Skin epidermis (tissue), 12 donors: Measurements from ENCODE around the gene SSBP2.

Experiments used
- H3K27ac ChIP-seq, 21 experiments: fragments of 200-600 bp; sonication (generic) in 11 of 21; one replicate each; pipeline ENCODE4 v1.5.0; 2020; ENCODE audit warnings: mild to moderate bottlenecking in 3 of 21, inconsistent platforms in 2 of 21, moderate library complexity in 2 of 21
- H3K4me3 ChIP-seq, 7 experiments: fragments of 200-600 bp; sonication (generic) in 2 of 7; one replicate each; pipeline ENCODE4 v1.5.0; 2020; ENCODE audit warnings: inconsistent platforms in 2 of 7, mild to moderate bottlenecking in 2 of 7, moderate library complexity in 1 of 7

The SSBP2 gene

GRCh38 chr5:81553567-81554212 lies 197.2 kb downstream of the SSBP2 start:
- H3K4me3 ChIP-seq = no peak overlapping the region
- no peak overlapping the region for H3K27ac ChIP-seq

GRCh38 chr5:81552852-81553566 lies 197.9 kb downstream of the SSBP2 start:
- H3K27ac ChIP-seq = no peak overlapping the region
- no peak overlapping the region for H3K4me3 ChIP-seq

- no peak overlapping the region for H3K27ac ChIP-seq
- no peak overlapping the region for H3K4me3 ChIP-seq
Measured at GRCh38 chr5:81549123-81549522, 201.8 kb downstream of the SSBP2 start.

- no peak overlapping the region for H3K27ac ChIP-seq
Measured at GRCh38 chr5:81547001-81547400, 203.9 kb downstream of the SSBP2 start.

GRCh38 chr5:81545911-81546310 lies 205.0 kb downstream of the SSBP2 start:
- no peak overlapping the region for H3K4me3 ChIP-seq

More at GRCh38 chr5:81547001-81547400, 203.9 kb downstream of the SSBP2 start:
- H3K4me3 ChIP-seq = no peak overlapping the region

GRCh38 chr5:81544351-81545018 lies 206.4 kb downstream of the SSBP2 start:
- H3K4me3 ChIP-seq = no peak overlapping the region

More at GRCh38 chr5:81545911-81546310, 205.0 kb downstream of the SSBP2 start:
- H3K27ac ChIP-seq = no peak overlapping the region

GRCh38 chr5:81542242-81542641 lies 208.7 kb downstream of the SSBP2 start:
- no peak overlapping the region for H3K27ac ChIP-seq
- no peak overlapping the region for H3K4me3 ChIP-seq

More at GRCh38 chr5:81544351-81545018, 206.4 kb downstream of the SSBP2 start:
- no peak overlapping the region for H3K27ac ChIP-seq

- Histone ChIP-seq H3K4me3 (no peak overlapping the region), H3K27ac (no peak overlapping the region)
Measured at GRCh38 chr5:81537905-81538547, 212.9 kb downstream of the SSBP2 start.

GRCh38 chr5:81534441-81534840 lies 216.5 kb downstream of the SSBP2 start:
- H3K27ac ChIP-seq = no peak overlapping the region
- no peak overlapping the region for H3K4me3 ChIP-seq

GRCh38 chr5:81533629-81534405 lies 217.1 kb downstream of the SSBP2 start:
- H3K4me3 ChIP-seq = no peak overlapping the region
- peak overlapping the region in 1 of 21 experiments; percentile 3 for H3K27ac ChIP-seq

GRCh38 chr5:81530919-81531318 lies 220.0 kb downstream of the SSBP2 start:
- no peak overlapping the region for H3K4me3 ChIP-seq
- no peak overlapping the region for H3K27ac ChIP-seq

- Histone ChIP-seq H3K27ac (no peak overlapping the region), H3K4me3 (no peak overlapping the region)
Measured at GRCh38 chr5:81525690-81526089, 225.2 kb downstream of the SSBP2 start.

GRCh38 chr5:81524015-81524414 lies 226.9 kb downstream of the SSBP2 start:
- no peak overlapping the region for H3K4me3 ChIP-seq
- H3K27ac ChIP-seq = no peak overlapping the region

GRCh38 chr5:81522571-81522970 lies 228.3 kb downstream of the SSBP2 start:
- Histone ChIP-seq H3K27ac (no peak overlapping the region), H3K4me3 (no peak overlapping the region)

GRCh38 chr5:81520769-81521168 lies 230.1 kb downstream of the SSBP2 start:
- Histone ChIP-seq H3K4me3 (no peak overlapping the region), H3K27ac (no peak overlapping the region)

- Histone ChIP-seq H3K27ac (no peak overlapping the region), H3K4me3 (no peak overlapping the region)
Measured at GRCh38 chr5:81519217-81519905, 231.5 kb downstream of the SSBP2 start.

- Histone ChIP-seq H3K4me3 (no peak overlapping the region), H3K27ac (no peak overlapping the region)
Measured at GRCh38 chr5:81517462-81517861, 233.4 kb downstream of the SSBP2 start.

- no peak overlapping the region for H3K27ac ChIP-seq
- no peak overlapping the region for H3K4me3 ChIP-seq
Measured at GRCh38 chr5:81516091-81516490, 234.8 kb downstream of the SSBP2 start.

- Histone ChIP-seq H3K4me3 (no peak overlapping the region), H3K27ac (no peak overlapping the region)
Measured at GRCh38 chr5:81513982-81514381, 236.9 kb downstream of the SSBP2 start.
